Liver (tissue), 9 donors: ENCODE results near the gene ZNF519. TPM values are rescaled to one million over a fixed set of nuclear protein-coding genes. Genes with fewer than 3 reads are reported as not detected.

Source experiments
- DNase-seq: peaks from one replicate; pipeline ENCODE4 v3.0.0-alpha.2; 2017; ENCODE audit warnings: low spot score
- H3K27ac ChIP-seq, 2 donors: one replicate each; pipeline ENCODE4 v1.7.0; 2013; ENCODE audit warnings: inconsistent platforms in 2 of 2, low read length in 2 of 2, control low read depth in 1 of 2, low read depth in 1 of 2, mild to moderate bottlenecking in 1 of 2
- H3K27me3 ChIP-seq, 4 donors: one replicate each; pipeline versions ENCODE4 v1.6.1 to v1.7.0; 2013; ENCODE audit warnings: low read length in 3 of 4, inconsistent platforms in 1 of 4, mild to moderate bottlenecking in 1 of 4, moderate library complexity in 1 of 4; ENCODE audit not compliant: control insufficient read depth in 4 of 4, insufficient read depth in 4 of 4
- H3K36me3 ChIP-seq, 4 donors: one replicate each; pipeline versions ENCODE4 v1.6.1 to v1.7.0; 2013; ENCODE audit warnings: low read length in 3 of 4, mild to moderate bottlenecking in 3 of 4, low read depth in 1 of 4, moderate library complexity in 1 of 4; ENCODE audit not compliant: control insufficient read depth in 4 of 4, insufficient read depth in 3 of 4
- H3K4me1 ChIP-seq, 4 donors: one replicate each; pipeline versions ENCODE4 v1.6.1 to v1.7.0; 2013; ENCODE audit warnings: low read length in 3 of 4, mild to moderate bottlenecking in 3 of 4, moderate library complexity in 1 of 4; ENCODE audit not compliant: control insufficient read depth in 4 of 4, insufficient read depth in 4 of 4
- H3K4me3 ChIP-seq, 3 donors: one replicate each; pipeline versions ENCODE4 v1.6.1 to v1.7.0; 2013; ENCODE audit warnings: low read length in 3 of 3, control low read depth in 1 of 3, low read depth in 1 of 3, mild to moderate bottlenecking in 1 of 3
- H3K9ac ChIP-seq, 2 donors: one replicate each; pipeline ENCODE4 v1.7.0; 2013; ENCODE audit warnings: low read length in 2 of 2, mild to moderate bottlenecking in 2 of 2, moderate library complexity in 2 of 2, control low read depth in 1 of 2, low read depth in 1 of 2
- H3K9me3 ChIP-seq, 4 donors: one replicate each; pipeline versions ENCODE4 v1.6.1 to v1.7.0; 2013; ENCODE audit warnings: low read length in 3 of 4; ENCODE audit not compliant: control insufficient read depth in 4 of 4
- ATF3 ChIP-seq: IDR thresholded peaks from 2 replicates; pipeline ENCODE4 v1.6.1; 2016; ENCODE audit warnings: antibody characterized with exemption
- CTCF ChIP-seq: fragments of 150-350 bp; IDR thresholded peaks from 2 replicates; pipeline ENCODE4 v1.5.1; 2017; ENCODE audit warnings: improper control_type of control experiment, low read depth, low read length; ENCODE audit not compliant: missing input control
- EGR1 ChIP-seq, 2 donors: IDR thresholded peaks; 2 replicates each; pipeline ENCODE4 v1.6.1; 2016 to 2018; ENCODE audit warnings: antibody characterized with exemption in 2 of 2, low read depth in 2 of 2
- FOXA1 ChIP-seq: IDR thresholded peaks from 2 replicates; pipeline ENCODE4 v1.6.1; 2016; ENCODE audit warnings: antibody characterized with exemption
- FOXA2 ChIP-seq: IDR thresholded peaks from 2 replicates; pipeline ENCODE4 v1.6.1; 2016; ENCODE audit warnings: antibody characterized with exemption
- GABPA ChIP-seq, 2 donors: IDR thresholded peaks in 1 of 2; conservative IDR thresholded peaks in 1 of 2; 2 replicates each; pipeline ENCODE4 v1.6.1; 2016; ENCODE audit warnings: antibody characterized with exemption in 2 of 2, mild to moderate bottlenecking in 1 of 2, moderate library complexity in 1 of 2
- HNF4A ChIP-seq, 2 donors: conservative IDR thresholded peaks; 2 replicates each; pipeline ENCODE4 v1.6.1; 2016; ENCODE audit warnings: antibody characterized with exemption in 2 of 2, mild to moderate bottlenecking in 2 of 2
- HNF4G ChIP-seq: IDR thresholded peaks from 2 replicates; pipeline ENCODE4 v1.6.1; 2016; ENCODE audit warnings: antibody characterized with exemption
- JUND ChIP-seq, 2 donors: IDR thresholded peaks; 2 replicates each; pipeline ENCODE4 v1.6.1; 2016; ENCODE audit warnings: antibody characterized with exemption in 2 of 2
- MAX ChIP-seq: IDR thresholded peaks from 2 replicates; pipeline ENCODE4 v1.6.1; 2016; ENCODE audit warnings: antibody characterized with exemption
- NR2F2 ChIP-seq: IDR thresholded peaks from 2 replicates; pipeline ENCODE4 v1.6.1; 2016; ENCODE audit warnings: antibody characterized with exemption
- RAD21 ChIP-seq, 2 donors: IDR thresholded peaks; 2 replicates each; pipeline ENCODE4 v1.6.1; 2016; ENCODE audit warnings: antibody characterized with exemption in 2 of 2, mild to moderate bottlenecking in 2 of 2
- REST ChIP-seq: IDR thresholded peaks from 2 replicates; pipeline ENCODE4 v1.6.1; 2016; ENCODE audit warnings: antibody characterized with exemption, mild to moderate bottlenecking
- RXRA ChIP-seq, 2 donors: IDR thresholded peaks; 2 replicates each; pipeline ENCODE4 v1.6.1; 2017 to 2018; ENCODE audit warnings: antibody characterized with exemption in 2 of 2, mild to moderate bottlenecking in 1 of 2
- SP1 ChIP-seq: IDR thresholded peaks from 2 replicates; pipeline ENCODE4 v1.6.1; 2018; ENCODE audit warnings: antibody characterized with exemption, mild to moderate bottlenecking
- TAF1 ChIP-seq: conservative IDR thresholded peaks from 2 replicates; pipeline ENCODE4 v1.6.1; 2016; ENCODE audit warnings: antibody characterized with exemption, mild to moderate bottlenecking
- YY1 ChIP-seq: IDR thresholded peaks from 2 replicates; pipeline ENCODE4 v1.6.1; 2016; ENCODE audit warnings: antibody characterized with exemption, mild to moderate bottlenecking
- ZBTB33 ChIP-seq: IDR thresholded peaks from 2 replicates; pipeline ENCODE4 v1.6.1; 2016; ENCODE audit warnings: antibody characterized with exemption
- WGBS: extraction: QIAGEN DNeasy Blood & Tissue Kit; methylation state at CpG from one replicate; pipeline ENCODE4 v1.1.7; 2013; 5-methylcytosine and 5-hydroxymethylcytosine counted together
- polyA plus RNA-seq, 2 donors: library from polyadenylated mRNA; stranded (reverse) in 1 of 2; unstranded in 1 of 2; fragments of 200-250 nt in 1 of 2; fragments of >200 nt in 1 of 2; fragmentation: Nextera tagmentation in 1 of 2; extraction: Ambion mirVana in 1 of 2; gene quantifications; one replicate each; pipeline versions ENCODE4 v1.2.1 to v1.2.3, GENCODE V29; 2013 to 2015
- total RNA-seq, 2 donors: library from RNA; depleted of rRNA; stranded (reverse); fragments of >200 nt; gene quantifications; one replicate each; pipeline ENCODE4 v1.2.3, GENCODE V29; 2014
- donor health status: healthy.
- donor health status: healthy.
- donor health status: healthy.
- donor health status: healthy.
- donor health status: healthy.

The ZNF519 gene
- total and polyA plus RNA-seq, 4 donors = 0.29 to 4.0 (median 1.1) TPM

GRCh38 chr18:14106906-14107305, 25.3 kb downstream of the ZNF519 start:
- TF ChIP-seq YY1 = no peak
- H3K9ac ChIP-seq = no peak overlapping the region
- H3K4me1 ChIP-seq = no peaks in the 10 kb centered on the region
- 94% methylated on average over 3 of the region's 3 CpGs for WGBS
- no peak overlapping the region for H3K27ac ChIP-seq
- peaks cover 0 to 3% (median 1%) of the 10 kb centered on the region in 4 donors for H3K36me3 ChIP-seq
- H3K9me3 ChIP-seq = peaks cover 8 to 13% (median 12%) of the 10 kb centered on the region in 4 donors
- H3K4me3 ChIP-seq = no peak overlapping the region
- DNase-seq = no peak
- H3K27me3 ChIP-seq = no peaks in the 10 kb centered on the region

- Histone ChIP-seq H3K9ac (no peak overlapping the region), H3K36me3 (peaks cover 0 to 3% (median 1%) of the 10 kb centered on the region in 4 donors), H3K27ac (no peak overlapping the region), H3K9me3 (peaks cover 8 to 13% (median 12%) of the 10 kb centered on the region in 4 donors), H3K4me3 (no peak overlapping the region), H3K4me1 (no peaks in the 10 kb centered on the region), H3K27me3 (no peaks in the 10 kb centered on the region)
- DNase-seq = no peak
- TF ChIP-seq JUND (IDR thresholded peaks at IDR 0.05) (no peak), ATF3 (no peak), FOXA1 (no peak), GABPA (IDR thresholded peaks at IDR 0.05 in 1 of 2, conservative IDR thresholded peaks at IDR 0.05 in 1 of 2) (no peak), YY1 (no peak), NR2F2 (no peak), ZBTB33 (no peak), CTCF (no peak), SP1 (no peak), REST (no peak), EGR1 (IDR thresholded peaks at IDR 0.05; ENCODE audit: low read depth in 2 of 2) (no peak), RAD21 (IDR thresholded peaks at IDR 0.05) (no peak), TAF1 (no peak), MAX (no peak), FOXA2 (no peak), RXRA (IDR thresholded peaks at IDR 0.05) (no peak), HNF4A (conservative IDR thresholded peaks at IDR 0.05) (no peak), HNF4G (no peak)
- WGBS = 96% methylated on average over 5 of the region's 5 CpGs
Observed at GRCh38 chr18:14104906-14105748, 27.1 kb downstream of the ZNF519 start.
